Hepatocyte (in vitro differentiated cells): ENCODE data around the gene SLC22A8. TPM values are rescaled to one million over a fixed set of nuclear protein-coding genes. Genes with fewer than 3 reads are reported as not detected.

Experiments used
- DNase-seq: peaks from one replicate; pipeline ENCODE4 v3.0.0-alpha.2; 2016; ENCODE audit warnings: low spot score
- H2AFZ ChIP-seq: fragments of 200-600 bp; sonication (generic); 2 replicates; pipeline ENCODE4 v1.6.0; 2016; ENCODE audit warnings: antibody characterized with exemption, mild to moderate bottlenecking
- H3K27ac ChIP-seq: fragments of 200-600 bp; sonication (generic); 2 replicates; pipeline ENCODE4 v1.5.1; 2016; ENCODE audit warnings: mild to moderate bottlenecking
- H3K27me3 ChIP-seq: fragments of 200-600 bp; sonication (generic); 2 replicates; pipeline ENCODE4 v1.6.1; 2016
- H3K36me3 ChIP-seq: fragments of 200-600 bp; sonication (generic); replicated peaks from 2 replicates; pipeline ENCODE4 v1.5.1; 2016; ENCODE audit warnings: low read depth; ENCODE audit not compliant: insufficient read depth
- H3K4me1 ChIP-seq: fragments of 200-600 bp; sonication (generic); 2 replicates; pipeline ENCODE4 v1.5.1; 2016; ENCODE audit warnings: mild to moderate bottlenecking, moderate library complexity; ENCODE audit not compliant: insufficient read depth
- H3K4me2 ChIP-seq: fragments of 200-600 bp; sonication (generic); 2 replicates; pipeline ENCODE4 v1.6.0; 2016
- H3K4me3 ChIP-seq: fragments of 200-600 bp; sonication (generic); 2 replicates; pipeline ENCODE4 v1.5.1; 2016; ENCODE audit warnings: mild to moderate bottlenecking
- H3K79me2 ChIP-seq: fragments of 200-600 bp; sonication (generic); 2 replicates; pipeline ENCODE4 v1.6.0; 2017; ENCODE audit warnings: mild to moderate bottlenecking
- H3K9me2 ChIP-seq: fragments of 200-600 bp; sonication (generic); replicated peaks from 2 replicates; pipeline ENCODE4 v1.6.0; 2017; ENCODE audit warnings: mild to moderate bottlenecking; ENCODE audit not compliant: insufficient read depth
- H3K9me3 ChIP-seq: fragments of 200-600 bp; sonication (generic); 2 replicates; pipeline ENCODE4 v1.5.1; 2016; ENCODE audit warnings: low read depth, mild to moderate bottlenecking
- H4K20me1 ChIP-seq: fragments of 200-600 bp; sonication (generic); 2 replicates; pipeline ENCODE4 v1.6.0; 2016; ENCODE audit warnings: mild to moderate bottlenecking; ENCODE audit not compliant: insufficient read depth, poor library complexity, severe bottlenecking
- EZH2 ChIP-seq: fragments of 200-600 bp; sonication (generic); IDR thresholded peaks from 2 replicates; pipeline ENCODE4 v1.6.1; 2016; ENCODE audit warnings: antibody characterized with exemption, mild to moderate bottlenecking, borderline replicate concordance
- EZH2phosphoT487 ChIP-seq: fragments of 200-600 bp; sonication (generic); IDR thresholded peaks from one replicate; pipeline ENCODE4 v1.6.1; 2018; ENCODE audit warnings: antibody characterized with exemption, mild to moderate bottlenecking, low read depth, moderate library complexity; ENCODE audit not compliant: unreplicated experiment, severe bottlenecking
- WGBS: methylation state at CpG from one replicate; pipeline ENCODE4 v1.1.6; 2016; ENCODE audit warnings: low lambda C conversion rate; ENCODE audit errors: missing lambda C conversion rate; 5-methylcytosine and 5-hydroxymethylcytosine counted together
- polyA plus RNA-seq: library from polyadenylated mRNA; unstranded; fragments of >200 nt; fragmentation: Nextera tagmentation; extraction: Ambion mirVana; gene quantifications from 2 replicates; pipeline ENCODE4 v1.2.1, GENCODE V29; 2016
- total RNA-seq: library from RNA; depleted of rRNA; stranded (reverse); fragments of >200 nt; gene quantifications from 2 replicates; pipeline ENCODE4 v1.2.3, GENCODE V29; 2014
- TF ChIP-seq, protein P1 (sequence below): fragments of 200-600 bp; sonication (generic); IDR thresholded peaks from 2 replicates; pipeline ENCODE4 v1.5.1; 2016; ENCODE audit warnings: antibody characterized with exemption, mild to moderate bottlenecking; ENCODE audit not compliant: poor library complexity

SLC22A8 gene
- total and polyA plus RNA-seq, 2 experiments from 2014 or later, result 0.41 TPM; not detected in 1

DNA sequence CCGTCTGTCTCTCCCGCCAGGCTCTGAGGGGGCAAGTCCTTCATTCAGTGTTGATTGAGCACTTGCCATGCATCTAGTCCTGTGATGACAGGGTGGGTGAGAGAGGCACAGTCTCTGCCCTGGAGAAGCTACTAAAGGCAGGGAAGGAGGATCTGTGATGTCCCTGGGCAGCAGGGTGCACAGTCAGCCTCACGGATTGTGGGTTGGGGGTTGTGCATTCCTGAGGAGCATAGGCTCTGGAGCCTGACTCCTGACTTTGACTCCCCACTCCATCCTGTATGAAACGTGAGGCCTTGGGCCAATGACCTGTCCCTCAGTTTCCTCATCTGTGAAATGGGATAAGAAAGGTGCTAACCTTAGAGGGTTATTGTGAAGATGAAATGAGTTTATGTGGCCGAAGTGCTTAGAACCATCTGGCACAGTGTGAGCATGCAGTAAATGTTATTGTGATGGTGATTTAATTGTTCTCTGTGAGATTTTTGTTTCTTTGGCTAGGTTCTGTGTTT, 4.7 kb downstream of the SLC22A8 start:
- H3K36me3 ChIP-seq, result no peaks in the 10 kb centered on the region
- no peak overlapping the region for H3K4me2 ChIP-seq
- H3K27ac ChIP-seq, result no peak overlapping the region
- no peaks in the 10 kb centered on the region for H3K9me3 ChIP-seq
- H3K9me2 ChIP-seq, result no peaks in the 10 kb centered on the region
- TF ChIP-seq, protein P1, sequence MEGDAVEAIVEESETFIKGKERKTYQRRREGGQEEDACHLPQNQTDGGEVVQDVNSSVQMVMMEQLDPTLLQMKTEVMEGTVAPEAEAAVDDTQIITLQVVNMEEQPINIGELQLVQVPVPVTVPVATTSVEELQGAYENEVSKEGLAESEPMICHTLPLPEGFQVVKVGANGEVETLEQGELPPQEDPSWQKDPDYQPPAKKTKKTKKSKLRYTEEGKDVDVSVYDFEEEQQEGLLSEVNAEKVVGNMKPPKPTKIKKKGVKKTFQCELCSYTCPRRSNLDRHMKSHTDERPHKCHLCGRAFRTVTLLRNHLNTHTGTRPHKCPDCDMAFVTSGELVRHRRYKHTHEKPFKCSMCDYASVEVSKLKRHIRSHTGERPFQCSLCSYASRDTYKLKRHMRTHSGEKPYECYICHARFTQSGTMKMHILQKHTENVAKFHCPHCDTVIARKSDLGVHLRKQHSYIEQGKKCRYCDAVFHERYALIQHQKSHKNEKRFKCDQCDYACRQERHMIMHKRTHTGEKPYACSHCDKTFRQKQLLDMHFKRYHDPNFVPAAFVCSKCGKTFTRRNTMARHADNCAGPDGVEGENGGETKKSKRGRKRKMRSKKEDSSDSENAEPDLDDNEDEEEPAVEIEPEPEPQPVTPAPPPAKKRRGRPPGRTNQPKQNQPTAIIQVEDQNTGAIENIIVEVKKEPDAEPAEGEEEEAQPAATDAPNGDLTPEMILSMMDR, result no peak
- no peak for TF ChIP-seq EZH2
- no peak for TF ChIP-seq EZH2phosphoT487
- H3K4me3 ChIP-seq, result no peak overlapping the region
- H3K79me2 ChIP-seq, result no peaks in the 10 kb centered on the region
- no peak for DNase-seq
- 90% methylated on average over 5 of the region's 5 CpGs for WGBS
- H3K4me1 ChIP-seq, result peaks cover 8% of the 10 kb centered on the region
- no peak overlapping the region for H2AFZ ChIP-seq
- H4K20me1 ChIP-seq, result no peaks in the 10 kb centered on the region
- no peaks in the 10 kb centered on the region for H3K27me3 ChIP-seq

DNA sequence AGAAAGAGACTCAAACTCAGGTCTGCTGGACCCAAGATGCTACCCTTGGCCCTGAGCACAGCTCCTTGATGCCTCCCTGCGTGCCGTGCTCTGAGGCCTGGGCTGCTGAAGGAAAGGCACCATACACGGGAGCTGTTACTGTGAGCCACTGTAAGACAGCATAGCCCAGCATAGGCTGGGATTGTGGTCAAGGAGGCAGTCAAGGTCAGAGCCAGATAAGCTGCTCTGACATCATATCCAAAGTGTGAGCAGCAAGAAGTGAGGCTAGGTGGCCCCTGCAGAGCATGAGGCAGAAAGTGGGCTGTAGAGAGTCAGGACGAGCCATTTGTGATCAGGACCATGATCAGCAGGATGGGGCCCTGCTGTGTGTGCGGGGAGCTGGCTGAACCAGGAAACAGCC, 7.7 kb downstream of the SLC22A8 start:
- TF ChIP-seq EZH2phosphoT487 (no peak), EZH2 (no peak)
- TF ChIP-seq, protein P1, result no peak
- H3K9me2 ChIP-seq, result no peaks in the 10 kb centered on the region
- WGBS, result 77% methylated on average over 5 of the region's 5 CpGs
- H2AFZ ChIP-seq, result no peak overlapping the region
- H3K36me3 ChIP-seq, result no peaks in the 10 kb centered on the region
- no peaks in the 10 kb centered on the region for H3K9me3 ChIP-seq
- peak; percentile 21 for DNase-seq
- no peaks in the 10 kb centered on the region for H3K27me3 ChIP-seq
- H4K20me1 ChIP-seq, result no peaks in the 10 kb centered on the region
- H3K4me3 ChIP-seq, result no peak overlapping the region
- H3K27ac ChIP-seq, result no peak overlapping the region
- no peak overlapping the region for H3K4me2 ChIP-seq
- H3K79me2 ChIP-seq, result no peaks in the 10 kb centered on the region
- H3K4me1 ChIP-seq, result no peaks in the 10 kb centered on the region

- H3K9me2 ChIP-seq, result no peaks in the 10 kb centered on the region
- H3K27ac ChIP-seq, result no peak overlapping the region
- H3K79me2 ChIP-seq, result no peaks in the 10 kb centered on the region
- no peak for DNase-seq
- no peaks in the 10 kb centered on the region for H3K4me1 ChIP-seq
- no peak for TF ChIP-seq EZH2phosphoT487
- no peak for TF ChIP-seq EZH2
- TF ChIP-seq, protein P1, result no peak
- H3K4me2 ChIP-seq, result no peak overlapping the region
- WGBS, result 65% methylated on average over 9 of the region's 9 CpGs
- H3K9me3 ChIP-seq, result no peaks in the 10 kb centered on the region
- H3K27me3 ChIP-seq, result no peaks in the 10 kb centered on the region
- H2AFZ ChIP-seq, result no peak overlapping the region
- H3K4me3 ChIP-seq, result no peak overlapping the region
- no peaks in the 10 kb centered on the region for H4K20me1 ChIP-seq
- no peaks in the 10 kb centered on the region for H3K36me3 ChIP-seq
These were observed 14.2 kb downstream of the SLC22A8 start for GRCh38 chr11:63001456-63001855.

DNA sequence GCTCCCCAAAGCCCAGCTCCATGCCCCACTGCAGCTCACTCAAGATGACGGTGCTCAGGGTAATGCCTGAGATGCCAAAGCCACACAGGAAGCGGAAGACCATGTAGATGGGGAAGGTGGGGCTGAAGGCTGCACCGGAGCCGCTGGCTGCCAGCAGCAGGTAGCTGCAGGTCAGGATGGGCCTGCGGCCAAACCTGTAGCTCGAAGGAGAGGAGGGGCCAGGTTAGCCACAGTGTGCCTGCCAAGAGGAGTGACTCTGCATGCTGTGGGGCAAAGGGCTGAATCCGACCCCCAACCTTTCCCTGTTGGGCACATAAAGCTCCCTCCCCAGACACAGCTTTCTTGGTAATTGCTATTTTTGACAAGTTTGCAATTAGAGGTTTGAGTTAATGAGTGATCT, 16.0 kb downstream of the SLC22A8 start:
- Histone ChIP-seq H3K27ac (no peak overlapping the region), H3K79me2 (no peaks in the 10 kb centered on the region), H4K20me1 (no peaks in the 10 kb centered on the region), H3K36me3 (no peaks in the 10 kb centered on the region), H3K27me3 (no peaks in the 10 kb centered on the region), H2AFZ (no peak overlapping the region), H3K4me2 (no peak overlapping the region), H3K4me1 (no peaks in the 10 kb centered on the region), H3K4me3 (no peak overlapping the region), H3K9me3 (no peaks in the 10 kb centered on the region), H3K9me2 (no peaks in the 10 kb centered on the region)
- no peak for DNase-seq
- WGBS, result 85% methylated on average over 7 of the region's 7 CpGs
- TF ChIP-seq, protein P1, result no peak
- no peak for TF ChIP-seq EZH2phosphoT487
- TF ChIP-seq EZH2, result no peak
